CD8-positive, alpha-beta memory T cell (primary cell): ENCODE results near the gene FLII. TPM values are rescaled to one million over a fixed set of nuclear protein-coding genes. Genes with fewer than 3 reads are reported as not detected.

ENCODE experiments used
- CTCF ChIA-PET: fragments of 350-600 bp; sonication (Branson Sonifier 250); formaldehyde crosslinking; loops from one replicate; lab custom pipeline; 2021; ENCODE audit warnings: antibody characterized with exemption; lab: Charles Lee
- POLR2A ChIA-PET: fragments of 350-600 bp; sonication (Branson Sonifier 250); formaldehyde crosslinking; loops from one replicate; lab custom pipeline; 2021; ENCODE audit warnings: antibody characterized with exemption; lab: Charles Lee
- DNase-seq, 5 donors: peaks; one replicate each; pipeline versions ENCODE4 v3.0.0 to v3.0.0-alpha.2; 2020 to 2022; ENCODE audit warnings: mixed read lengths in 1 of 5
- H3K27ac ChIP-seq: one replicate; pipeline ENCODE4 v1.7.0; 2013; ENCODE audit warnings: low read depth, mild to moderate bottlenecking, low read length, moderate library complexity
- H3K27me3 ChIP-seq: 2 replicates; pipeline ENCODE4 v1.7.0; 2013; ENCODE audit warnings: low read length, mild to moderate bottlenecking; ENCODE audit not compliant: insufficient read depth, poor library complexity, severe bottlenecking
- H3K36me3 ChIP-seq: 2 replicates; pipeline ENCODE4 v1.7.0; 2013; ENCODE audit warnings: mild to moderate bottlenecking, low read length, moderate library complexity; ENCODE audit not compliant: insufficient read depth
- H3K4me1 ChIP-seq: 2 replicates; pipeline ENCODE4 v1.7.0; 2013; ENCODE audit warnings: mild to moderate bottlenecking, low read length, moderate library complexity; ENCODE audit not compliant: insufficient read depth
- H3K4me3 ChIP-seq: 2 replicates; pipeline ENCODE4 v1.7.0; 2013; ENCODE audit warnings: mild to moderate bottlenecking, low read length
- H3K9me3 ChIP-seq: 2 replicates; pipeline ENCODE4 v1.7.0; 2013; ENCODE audit warnings: mild to moderate bottlenecking, low read length
- H3K27ac Mint-ChIP-seq, 8 donors: one replicate each; pipeline ENCODE4 v1.8.0; 2020 to 2021; ENCODE audit warnings: mixed read lengths in 8 of 8, mild to moderate bottlenecking in 6 of 8, inconsistent platforms in 3 of 8, moderate library complexity in 3 of 8
- H3K27me3 Mint-ChIP-seq, 2 donors: one replicate each; pipeline ENCODE4 v1.8.0; 2020 to 2021; ENCODE audit warnings: mixed read lengths in 2 of 2, mild to moderate bottlenecking in 1 of 2, moderate library complexity in 1 of 2
- H3K36me3 Mint-ChIP-seq, 3 donors: one replicate each; pipeline ENCODE4 v1.8.0; 2020 to 2021; ENCODE audit warnings: mixed read lengths in 3 of 3, inconsistent platforms in 1 of 3, mild to moderate bottlenecking in 1 of 3
- H3K4me1 Mint-ChIP-seq, 3 donors: one replicate each; pipeline ENCODE4 v1.8.0; 2020 to 2021; ENCODE audit warnings: mixed read lengths in 3 of 3, inconsistent platforms in 1 of 3, mild to moderate bottlenecking in 1 of 3
- H3K4me3 Mint-ChIP-seq, 7 donors: one replicate each; pipeline ENCODE4 v1.8.0; 2020 to 2021; ENCODE audit warnings: mixed read lengths in 7 of 7, mild to moderate bottlenecking in 6 of 7, moderate library complexity in 4 of 7, inconsistent platforms in 2 of 7
- H3K9me3 Mint-ChIP-seq, 5 donors: one replicate each; pipeline ENCODE4 v1.8.0; 2020 to 2022; ENCODE audit warnings: mixed read lengths in 5 of 5, mild to moderate bottlenecking in 3 of 5, moderate library complexity in 2 of 5, inconsistent platforms in 1 of 5
- polyA plus RNA-seq: library from polyadenylated mRNA; unstranded; fragments of 300-500 nt; fragmentation: Illumina TruSeq; gene quantifications from one replicate; pipeline ENCODE4 v1.2.3, GENCODE V29; 2021
- total RNA-seq, 2 experiments: library from RNA; stranded (reverse); gene quantifications; one replicate each; pipeline ENCODE4 v1.2.3, GENCODE V29; 2021

Gene FLII
- total and polyA plus RNA-seq, 3 experiments from 2014 or later = 216 to 299 (median 278) TPM

DNA sequence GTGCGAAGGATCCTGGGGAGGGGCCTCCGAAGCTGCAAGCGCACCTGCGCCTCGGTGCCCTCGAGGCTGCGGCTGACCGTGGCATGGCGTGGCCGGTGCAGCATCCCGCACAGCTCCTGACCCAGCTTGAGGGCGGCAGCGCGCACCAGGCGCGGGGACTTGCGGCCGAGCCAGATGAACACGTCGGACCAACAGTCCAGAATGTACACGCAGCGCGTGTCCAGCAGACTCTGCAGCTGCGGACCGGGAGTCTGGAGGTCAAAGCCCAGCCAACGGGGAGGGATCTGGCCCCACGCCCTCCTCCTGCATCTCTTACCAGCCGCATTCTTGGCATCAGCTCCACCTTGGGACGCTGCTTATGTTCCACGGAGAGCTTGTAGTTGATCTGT is 10.9 kb downstream of the FLII start:
- Histone ChIP-seq H3K36me3 (peaks cover 47% of the 10 kb centered on the region), H3K4me1 (no peaks in the 10 kb centered on the region), H3K27ac (no peak overlapping the region), H3K4me3 (no peak overlapping the region), H3K27me3 (no peaks in the 10 kb centered on the region), H3K9me3 (no peaks in the 10 kb centered on the region)
- Mint-ChIP-seq H3K4me3 (peak overlapping the region in 1 of 7 donors; percentile 48), H3K27me3 (peaks cover 0 to 2% of the 10 kb centered on the region in 2 donors), H3K9me3 (no peaks in the 10 kb centered on the region), H3K27ac (no peak overlapping the region), H3K4me1 (peaks cover 3 to 4% (median 3%) of the 10 kb centered on the region in 3 donors), H3K36me3 (peaks cover 7 to 83% (median 13%) of the 10 kb centered on the region in 3 donors)
- ChIA-PET POLR2A (interaction anchor here (0.6 to 1.1 kb wide), 2 partner anchors 16 to 22 kb away, joined by 3 to 4 read pairs; partner anchors contain the start of gene LLGL1), CTCF (interaction anchor here (0.7 to 1.5 kb wide), 2 partner anchors 10 to 46 kb away, joined by 3 to 4 read pairs; no protein-coding TSS in a partner anchor)
- no peak for DNase-seq

DNA sequence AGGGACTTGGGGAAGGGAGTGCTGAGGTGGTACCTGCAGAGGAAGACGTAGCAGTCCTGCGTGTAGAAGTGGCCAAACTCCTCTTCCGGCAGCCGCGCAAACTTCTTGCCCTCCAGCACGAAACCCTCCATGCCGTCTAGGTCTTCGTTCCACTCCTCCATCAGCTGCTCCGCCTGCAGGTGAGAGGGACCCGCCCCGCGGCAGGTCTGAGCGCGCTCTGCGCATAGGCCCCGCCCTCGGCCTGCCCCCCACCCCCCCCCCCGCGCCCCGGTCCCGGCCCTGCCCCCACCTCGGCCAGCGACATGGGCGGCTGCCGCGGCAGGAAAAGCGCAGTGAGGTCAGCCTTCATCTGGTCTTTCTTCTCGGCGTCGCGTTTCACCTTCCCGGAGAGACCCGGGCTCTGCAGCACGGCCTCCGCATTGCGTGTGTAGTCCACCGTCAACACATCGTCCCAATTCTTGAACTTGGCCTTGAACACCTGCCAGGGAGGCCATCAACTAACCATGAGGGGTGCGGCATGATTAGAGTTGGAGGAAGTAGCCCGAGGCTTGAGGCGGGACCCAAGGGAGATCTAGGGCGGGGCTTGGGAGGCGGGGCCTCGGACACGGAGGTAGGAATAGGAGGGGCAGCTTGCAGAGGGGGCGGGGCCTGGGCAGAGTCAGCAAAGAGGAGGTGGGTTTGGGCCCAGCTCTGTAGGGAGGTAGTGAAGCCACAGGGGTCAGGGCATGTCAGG is 11.5 kb downstream of the FLII start:
- ChIA-PET CTCF (interaction anchor here (0.7 kb wide), 1 partner anchor 47 kb away, joined by 3 read pairs; no protein-coding TSS in a partner anchor), POLR2A (interaction anchor here (0.6 to 1.1 kb wide), 2 partner anchors 16 to 21 kb away, joined by 3 to 4 read pairs; partner anchors contain the start of gene LLGL1)
- peaks cover 41% of the 10 kb centered on the region for H3K36me3 ChIP-seq
- H3K4me1 Mint-ChIP-seq = peaks cover 3 to 4% (median 3%) of the 10 kb centered on the region in 3 donors
- peak overlapping the region in 3 of 8 donors; percentile 17 to 47 (median 32) for H3K27ac Mint-ChIP-seq
- no peaks in the 10 kb centered on the region for H3K4me1 ChIP-seq
- no peaks in the 10 kb centered on the region for H3K27me3 ChIP-seq
- H3K36me3 Mint-ChIP-seq = peaks cover 7 to 81% (median 13%) of the 10 kb centered on the region in 3 donors
- no peaks in the 10 kb centered on the region for H3K9me3 ChIP-seq
- no peak overlapping the region for H3K4me3 Mint-ChIP-seq
- no peak overlapping the region for H3K27ac ChIP-seq
- H3K4me3 ChIP-seq = no peak overlapping the region
- H3K9me3 Mint-ChIP-seq = no peaks in the 10 kb centered on the region
- H3K27me3 Mint-ChIP-seq = peaks cover 0 to 2% of the 10 kb centered on the region in 2 donors
- no peak for DNase-seq

DNA sequence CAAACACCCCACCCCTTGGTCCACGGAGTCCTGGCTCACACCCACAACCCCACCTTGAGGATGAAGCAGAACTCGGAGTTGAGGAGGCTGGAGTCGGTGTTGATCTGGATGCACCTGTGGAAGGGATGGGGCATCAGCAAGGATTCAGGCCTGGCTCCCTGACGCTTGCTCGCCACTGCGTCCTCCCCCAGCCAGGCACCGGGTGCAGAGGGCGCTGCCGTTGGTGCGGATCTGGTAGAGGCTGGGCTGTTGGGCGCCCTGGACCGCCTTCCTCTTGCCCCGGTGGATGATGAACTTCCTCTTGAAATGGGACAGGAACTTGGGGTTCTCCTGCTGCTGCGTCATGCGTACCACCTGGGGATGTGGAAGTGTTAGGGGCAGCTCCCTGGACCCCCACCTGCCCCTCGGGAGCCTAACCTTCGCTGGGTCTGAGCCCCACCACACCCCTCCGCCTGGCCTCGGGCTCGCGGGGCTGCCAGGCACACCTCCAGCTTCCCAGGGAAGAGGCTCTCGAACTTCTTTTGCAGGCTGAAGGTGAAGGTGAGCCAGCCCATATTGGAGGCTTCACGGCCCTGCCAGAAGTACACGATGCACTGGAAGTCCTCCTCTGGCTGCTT is 12.3 kb downstream of the FLII start:
- no peaks in the 10 kb centered on the region for H3K27me3 ChIP-seq
- H3K27ac ChIP-seq = no peak overlapping the region
- Mint-ChIP-seq H3K36me3 (peaks cover 7 to 81% (median 13%) of the 10 kb centered on the region in 3 donors), H3K27ac (no peak overlapping the region), H3K4me3 (no peak overlapping the region), H3K9me3 (no peaks in the 10 kb centered on the region), H3K4me1 (peaks cover 3 to 4% (median 3%) of the 10 kb centered on the region in 3 donors), H3K27me3 (peaks cover 0 to 2% of the 10 kb centered on the region in 2 donors)
- no peak overlapping the region for H3K4me3 ChIP-seq
- no peaks in the 10 kb centered on the region for H3K4me1 ChIP-seq
- ChIA-PET CTCF (no interaction called here), POLR2A (no interaction called here)
- peaks cover 33% of the 10 kb centered on the region for H3K36me3 ChIP-seq
- no peak for DNase-seq
- H3K9me3 ChIP-seq = no peaks in the 10 kb centered on the region

DNA sequence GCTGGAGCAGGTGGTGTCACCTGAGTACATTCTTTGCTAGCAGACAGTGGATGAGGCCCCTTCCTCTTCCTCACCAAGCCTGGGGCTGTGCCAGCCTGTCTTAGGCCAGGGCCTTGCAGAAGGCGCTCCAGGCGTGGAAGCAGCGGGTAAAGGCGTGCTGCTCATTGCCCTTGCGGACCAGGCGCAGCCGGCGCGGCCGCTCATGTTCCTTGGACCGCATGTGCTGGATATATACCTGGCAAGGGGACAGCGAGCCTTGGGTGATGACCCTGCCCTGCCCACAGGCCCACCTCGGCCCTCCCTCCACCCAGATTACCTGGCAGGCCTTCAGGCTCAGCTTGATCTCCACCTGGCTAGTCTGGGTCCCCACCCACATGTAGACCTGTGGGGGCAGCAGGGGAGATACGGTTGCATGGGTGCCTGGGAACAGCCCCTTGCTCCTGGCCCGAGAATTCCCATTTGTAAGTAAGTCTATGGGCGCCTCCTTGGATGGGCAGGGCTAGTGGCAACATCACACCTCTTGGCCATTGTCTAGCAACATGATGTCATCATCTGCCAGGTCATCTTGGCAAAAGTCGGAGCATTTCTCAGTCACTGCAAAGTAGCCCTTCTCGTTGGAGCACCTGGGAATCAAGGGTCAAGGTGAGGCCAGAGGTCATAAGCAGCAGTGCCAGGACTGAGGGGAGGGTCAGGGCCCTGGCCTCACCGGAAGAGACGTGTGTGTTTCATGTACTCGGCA is 13.3 kb downstream of the FLII start:
- POLR2A ChIA-PET = no interaction called here

DNA sequence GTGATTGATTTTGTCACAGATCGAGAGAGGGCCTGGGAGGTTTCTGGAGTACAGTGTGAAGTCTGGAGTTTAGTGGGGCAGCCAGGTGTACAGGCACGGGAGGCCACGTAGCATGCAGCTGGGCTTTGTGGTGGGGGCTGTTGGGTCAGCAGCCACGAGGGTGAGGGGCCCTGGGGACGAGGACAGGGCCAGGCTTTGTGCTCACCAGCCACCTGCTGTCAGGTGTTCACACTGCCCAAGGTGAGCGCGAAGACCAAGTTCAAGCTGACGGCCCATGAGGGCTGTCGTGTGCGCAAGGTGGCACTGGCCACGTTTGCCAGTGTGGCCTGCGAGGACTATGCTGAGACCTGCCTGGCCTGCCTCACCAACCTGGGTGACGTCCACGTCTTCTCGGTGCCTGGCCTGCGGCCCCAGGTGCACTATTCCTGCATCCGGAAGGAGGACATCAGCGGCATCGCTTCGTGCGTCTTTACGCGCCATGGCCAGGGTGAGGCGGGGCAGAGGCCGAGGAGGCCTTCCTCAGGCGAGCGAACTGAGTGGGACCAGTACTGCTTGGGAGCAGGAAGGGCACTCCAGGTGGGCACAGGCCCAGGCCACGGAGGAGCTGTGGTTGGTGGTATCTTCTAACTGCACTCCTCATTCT is 17.2 kb downstream of the FLII start:
- no peaks in the 10 kb centered on the region for H3K4me1 ChIP-seq
- H3K27ac ChIP-seq = no peak overlapping the region
- no peak overlapping the region for H3K4me3 ChIP-seq
- H3K9me3 ChIP-seq = no peaks in the 10 kb centered on the region
- no peak for DNase-seq
- H3K27ac Mint-ChIP-seq = no peak overlapping the region
- H3K27me3 ChIP-seq = no peaks in the 10 kb centered on the region
- POLR2A ChIA-PET = no interaction called here
- H3K4me1 Mint-ChIP-seq = no peaks in the 10 kb centered on the region
- H3K36me3 ChIP-seq = peaks cover 14% of the 10 kb centered on the region
- H3K4me3 Mint-ChIP-seq = no peak overlapping the region
- CTCF ChIA-PET = interaction anchor here (1.0 kb wide), 1 partner anchor 20 kb away, joined by 3 read pairs; no protein-coding TSS in a partner anchor
- H3K27me3 Mint-ChIP-seq = no peaks in the 10 kb centered on the region
- H3K9me3 Mint-ChIP-seq = no peaks in the 10 kb centered on the region
- peaks cover 0 to 72% (median 5%) of the 10 kb centered on the region in 3 donors for H3K36me3 Mint-ChIP-seq

More for the DNA sequence above, 13.3 kb downstream of the FLII start:
- Mint-ChIP-seq H3K27ac (peak overlapping the region in 1 of 8 donors; percentile 69), H3K4me1 (peaks cover 3 to 4% (median 3%) of the 10 kb centered on the region in 3 donors), H3K4me3 (peak overlapping the region in 1 of 7 donors; percentile 54), H3K9me3 (no peaks in the 10 kb centered on the region), H3K36me3 (peaks cover 3 to 76% (median 10%) of the 10 kb centered on the region in 3 donors), H3K27me3 (peaks cover 0 to 2% of the 10 kb centered on the region in 2 donors)
- CTCF ChIA-PET = no interaction called here
- peaks cover 23% of the 10 kb centered on the region for H3K36me3 ChIP-seq
- H3K27me3 ChIP-seq = no peaks in the 10 kb centered on the region
- no peak overlapping the region for H3K27ac ChIP-seq
- no peak overlapping the region for H3K4me3 ChIP-seq
- DNase-seq = no peak
- no peaks in the 10 kb centered on the region for H3K4me1 ChIP-seq
- H3K9me3 ChIP-seq = no peaks in the 10 kb centered on the region

DNA sequence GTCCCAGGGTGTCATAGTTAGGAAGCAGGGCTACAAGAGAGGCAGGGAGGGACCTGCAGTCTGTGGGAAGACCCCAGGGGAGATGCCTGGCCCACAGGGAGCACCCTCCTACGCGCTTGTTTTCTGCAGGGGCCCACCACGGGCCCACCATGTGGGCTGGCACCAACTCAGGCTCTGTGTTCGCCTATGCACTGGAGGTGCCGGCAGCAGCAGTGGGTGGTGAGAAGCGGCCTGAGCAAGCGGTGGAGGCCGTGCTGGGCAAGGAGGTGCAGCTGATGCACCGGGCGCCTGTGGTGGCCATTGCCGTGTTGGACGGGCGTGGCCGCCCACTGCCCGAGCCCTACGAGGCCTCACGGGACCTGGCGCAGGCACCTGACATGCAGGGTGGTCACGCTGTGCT is 18.1 kb downstream of the FLII start:
- H3K4me1 Mint-ChIP-seq = no peaks in the 10 kb centered on the region
- ChIA-PET CTCF (interaction anchor here (1.0 kb wide), 1 partner anchor 21 kb away, joined by 3 read pairs; no protein-coding TSS in a partner anchor), POLR2A (no interaction called here)
- Histone ChIP-seq H3K4me3 (no peak overlapping the region), H3K27me3 (no peaks in the 10 kb centered on the region), H3K9me3 (no peaks in the 10 kb centered on the region), H3K4me1 (no peaks in the 10 kb centered on the region), H3K36me3 (peaks cover 7% of the 10 kb centered on the region), H3K27ac (no peak overlapping the region)
- no peak for DNase-seq
- no peaks in the 10 kb centered on the region for H3K9me3 Mint-ChIP-seq
- peaks cover 0 to 72% (median 7%) of the 10 kb centered on the region in 3 donors for H3K36me3 Mint-ChIP-seq
- no peak overlapping the region for H3K27ac Mint-ChIP-seq
- no peak overlapping the region for H3K4me3 Mint-ChIP-seq
- H3K27me3 Mint-ChIP-seq = no peaks in the 10 kb centered on the region

DNA sequence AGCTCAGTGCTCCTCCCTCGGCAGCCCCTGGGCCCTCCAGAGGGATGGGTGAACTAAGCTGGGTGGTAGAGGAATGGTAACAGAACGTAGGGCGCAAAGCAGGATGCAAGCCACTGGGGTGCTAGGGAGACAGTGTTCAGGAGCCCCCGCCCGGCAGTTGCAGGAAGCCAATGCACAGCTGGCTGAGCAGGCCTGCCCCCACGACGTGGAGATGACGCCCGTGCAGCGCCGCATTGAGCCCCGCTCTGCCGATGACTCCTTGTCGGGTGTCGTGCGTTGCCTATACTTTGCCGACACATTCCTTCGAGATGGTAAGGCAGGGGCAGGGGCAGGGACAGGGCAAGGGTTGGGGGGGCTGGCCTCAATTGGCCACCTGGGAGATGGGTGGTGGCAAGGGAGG is 20.2 kb downstream of the FLII start:
- H3K36me3 Mint-ChIP-seq = peaks cover 0 to 77% (median 7%) of the 10 kb centered on the region in 3 donors
- DNase-seq = no peak
- H3K4me3 Mint-ChIP-seq = no peak overlapping the region
- H3K9me3 Mint-ChIP-seq = no peaks in the 10 kb centered on the region
- no peaks in the 10 kb centered on the region for H3K4me1 ChIP-seq
- no peaks in the 10 kb centered on the region for H3K36me3 ChIP-seq
- POLR2A ChIA-PET = no interaction called here
- H3K27ac Mint-ChIP-seq = peak overlapping the region in 1 of 8 donors; percentile 50
- H3K9me3 ChIP-seq = no peaks in the 10 kb centered on the region
- no peaks in the 10 kb centered on the region for H3K4me1 Mint-ChIP-seq
- H3K4me3 ChIP-seq = no peak overlapping the region
- H3K27ac ChIP-seq = no peak overlapping the region
- H3K27me3 ChIP-seq = no peaks in the 10 kb centered on the region
- no peaks in the 10 kb centered on the region for H3K27me3 Mint-ChIP-seq
- CTCF ChIA-PET = no interaction called here
